Ishikawa (cell line): ENCODE data around the gene MMP15.

Source experiments
- CEBPB ChIP-seq: IDR thresholded peaks from 2 replicates; pipeline ENCODE4 v1.6.1; 2012
- CREB1 ChIP-seq: IDR thresholded peaks from 2 replicates; pipeline ENCODE4 v1.6.1; 2012; ENCODE audit warnings: low read depth
- EP300 ChIP-seq: IDR thresholded peaks from 2 replicates; pipeline ENCODE4 v1.6.1; 2012; ENCODE audit warnings: borderline replicate concordance
- FOXM1 ChIP-seq: IDR thresholded peaks from 2 replicates; pipeline ENCODE4 v1.6.1; 2012; ENCODE audit warnings: low read depth, borderline replicate concordance
- RAD21 ChIP-seq: IDR thresholded peaks from 2 replicates; pipeline ENCODE4 v1.6.1; 2012; ENCODE audit warnings: low read depth
- TF ChIP-seq, protein P1 (sequence below): IDR thresholded peaks from 2 replicates; pipeline ENCODE4 v1.6.1; 2012
- TF ChIP-seq, protein P2 (sequence below): IDR thresholded peaks from 2 replicates; pipeline ENCODE4 v1.6.1; 2012; ENCODE audit warnings: low read depth, mild to moderate bottlenecking

- TF ChIP-seq, protein P1, sequence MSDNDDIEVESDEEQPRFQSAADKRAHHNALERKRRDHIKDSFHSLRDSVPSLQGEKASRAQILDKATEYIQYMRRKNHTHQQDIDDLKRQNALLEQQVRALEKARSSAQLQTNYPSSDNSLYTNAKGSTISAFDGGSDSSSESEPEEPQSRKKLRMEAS, result no peak
- no peak for TF ChIP-seq CREB1
- no peak for TF ChIP-seq EP300
- TF ChIP-seq CEBPB, result no peak
- no peak for TF ChIP-seq FOXM1
- TF ChIP-seq, protein P2, sequence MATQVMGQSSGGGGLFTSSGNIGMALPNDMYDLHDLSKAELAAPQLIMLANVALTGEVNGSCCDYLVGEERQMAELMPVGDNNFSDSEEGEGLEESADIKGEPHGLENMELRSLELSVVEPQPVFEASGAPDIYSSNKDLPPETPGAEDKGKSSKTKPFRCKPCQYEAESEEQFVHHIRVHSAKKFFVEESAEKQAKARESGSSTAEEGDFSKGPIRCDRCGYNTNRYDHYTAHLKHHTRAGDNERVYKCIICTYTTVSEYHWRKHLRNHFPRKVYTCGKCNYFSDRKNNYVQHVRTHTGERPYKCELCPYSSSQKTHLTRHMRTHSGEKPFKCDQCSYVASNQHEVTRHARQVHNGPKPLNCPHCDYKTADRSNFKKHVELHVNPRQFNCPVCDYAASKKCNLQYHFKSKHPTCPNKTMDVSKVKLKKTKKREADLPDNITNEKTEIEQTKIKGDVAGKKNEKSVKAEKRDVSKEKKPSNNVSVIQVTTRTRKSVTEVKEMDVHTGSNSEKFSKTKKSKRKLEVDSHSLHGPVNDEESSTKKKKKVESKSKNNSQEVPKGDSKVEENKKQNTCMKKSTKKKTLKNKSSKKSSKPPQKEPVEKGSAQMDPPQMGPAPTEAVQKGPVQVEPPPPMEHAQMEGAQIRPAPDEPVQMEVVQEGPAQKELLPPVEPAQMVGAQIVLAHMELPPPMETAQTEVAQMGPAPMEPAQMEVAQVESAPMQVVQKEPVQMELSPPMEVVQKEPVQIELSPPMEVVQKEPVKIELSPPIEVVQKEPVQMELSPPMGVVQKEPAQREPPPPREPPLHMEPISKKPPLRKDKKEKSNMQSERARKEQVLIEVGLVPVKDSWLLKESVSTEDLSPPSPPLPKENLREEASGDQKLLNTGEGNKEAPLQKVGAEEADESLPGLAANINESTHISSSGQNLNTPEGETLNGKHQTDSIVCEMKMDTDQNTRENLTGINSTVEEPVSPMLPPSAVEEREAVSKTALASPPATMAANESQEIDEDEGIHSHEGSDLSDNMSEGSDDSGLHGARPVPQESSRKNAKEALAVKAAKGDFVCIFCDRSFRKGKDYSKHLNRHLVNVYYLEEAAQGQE, result no peak
- TF ChIP-seq RAD21, result no peak
Measured at GRCh38 chr16:58046936-58047335, 21.4 kb downstream of the MMP15 start.
